OCI-LY1 (cell line): ENCODE results near the gene CALM3.
"Not testable (repeated sequence)": the region's sequence is repeated elsewhere in the genome, so short reads cannot be mapped to it uniquely, and the experiment has no call there.

Experiments
- EZH2 ChIP-seq: fragments of 200-600 bp; sonication (generic), shearing (Covaris generic); IDR thresholded peaks from 2 replicates; pipeline ENCODE4 v1.8.0; 2017; ENCODE audit warnings: borderline replicate concordance, mixed run types, mild to moderate bottlenecking, antibody characterized with exemption, low read length, moderate library complexity, mixed read lengths
- TF ChIP-seq, protein P1 (sequence below): fragments of 200-600 bp; sonication (generic), shearing (Covaris generic); IDR thresholded peaks from 2 replicates; pipeline ENCODE4 v1.5.1; 2017; ENCODE audit warnings: mild to moderate bottlenecking, antibody characterized with exemption, low read length, moderate library complexity, mixed read lengths

DNA sequence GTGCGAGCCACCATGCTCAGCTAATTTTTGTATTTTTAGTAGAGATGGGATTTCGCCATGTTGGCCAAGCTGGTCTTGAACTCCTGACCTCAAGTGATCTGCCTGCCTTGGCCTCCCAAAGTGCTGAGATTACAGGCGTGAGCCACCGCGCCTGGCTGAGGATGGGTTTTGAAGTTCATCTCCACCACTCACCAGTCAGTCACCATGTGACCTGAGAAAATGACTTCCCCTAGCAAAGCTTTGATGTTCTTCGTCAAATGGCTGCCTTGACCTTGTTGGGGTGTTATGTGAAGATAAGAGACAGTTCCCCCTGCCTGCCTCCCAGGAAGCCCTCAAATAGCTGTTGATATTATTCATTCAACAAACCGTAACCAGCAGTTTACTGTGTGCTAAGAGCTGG lies 27.8 kb downstream of the CALM3 start:
- TF ChIP-seq, protein P1, sequence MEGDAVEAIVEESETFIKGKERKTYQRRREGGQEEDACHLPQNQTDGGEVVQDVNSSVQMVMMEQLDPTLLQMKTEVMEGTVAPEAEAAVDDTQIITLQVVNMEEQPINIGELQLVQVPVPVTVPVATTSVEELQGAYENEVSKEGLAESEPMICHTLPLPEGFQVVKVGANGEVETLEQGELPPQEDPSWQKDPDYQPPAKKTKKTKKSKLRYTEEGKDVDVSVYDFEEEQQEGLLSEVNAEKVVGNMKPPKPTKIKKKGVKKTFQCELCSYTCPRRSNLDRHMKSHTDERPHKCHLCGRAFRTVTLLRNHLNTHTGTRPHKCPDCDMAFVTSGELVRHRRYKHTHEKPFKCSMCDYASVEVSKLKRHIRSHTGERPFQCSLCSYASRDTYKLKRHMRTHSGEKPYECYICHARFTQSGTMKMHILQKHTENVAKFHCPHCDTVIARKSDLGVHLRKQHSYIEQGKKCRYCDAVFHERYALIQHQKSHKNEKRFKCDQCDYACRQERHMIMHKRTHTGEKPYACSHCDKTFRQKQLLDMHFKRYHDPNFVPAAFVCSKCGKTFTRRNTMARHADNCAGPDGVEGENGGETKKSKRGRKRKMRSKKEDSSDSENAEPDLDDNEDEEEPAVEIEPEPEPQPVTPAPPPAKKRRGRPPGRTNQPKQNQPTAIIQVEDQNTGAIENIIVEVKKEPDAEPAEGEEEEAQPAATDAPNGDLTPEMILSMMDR: not testable (repeated sequence)
- not testable (repeated sequence) for TF ChIP-seq EZH2
